HepG2 (cell line): ENCODE measurements around the gene ADI1. TPM values are rescaled to one million over a fixed set of nuclear protein-coding genes. Genes with fewer than 3 reads are reported as not detected.

Experiments used
- HNRNPL ChIP-seq: fragments of 200-400 bp; formaldehyde crosslinking; IDR thresholded peaks from 2 replicates; pipeline ENCODE4 v1.6.1; 2017; ENCODE audit warnings: mild to moderate bottlenecking, low read depth, low read length
- MED1 ChIP-seq: sonication (generic); formaldehyde crosslinking; IDR thresholded peaks from 2 replicates; pipeline ENCODE4 v1.4.0; 2020; ENCODE audit warnings: missing genetic modification reagents
- MYPOP ChIP-seq: sonication (generic); formaldehyde crosslinking; IDR thresholded peaks from 2 replicates; pipeline ENCODE4 v1.8.1; 2023; ENCODE audit warnings: mild to moderate bottlenecking, moderate library complexity, missing genetic modification reagents
- NR2F1 ChIP-seq, 2 experiments: fragments of 450-650 bp in 1 of 2; formaldehyde crosslinking in 1 of 2; IDR thresholded peaks; 2 replicates each; pipeline versions ENCODE4 v1.5.0 to v1.6.1; 2016 to 2020; ENCODE audit warnings: mild to moderate bottlenecking in 1 of 2, missing compliant biosample characterization in 1 of 2, missing genetic modification reagents in 1 of 2, moderate library complexity in 1 of 2
- PHF20 ChIP-seq: sonication (generic); formaldehyde crosslinking; IDR thresholded peaks from 2 replicates; pipeline ENCODE4 v1.5.0; 2020; ENCODE audit warnings: mild to moderate bottlenecking, missing genetic modification reagents
- REXO4 ChIP-seq: sonication (generic); formaldehyde crosslinking; IDR thresholded peaks from 2 replicates; pipeline ENCODE4 v1.8.0; 2022; ENCODE audit warnings: missing genetic modification reagents, mild to moderate bottlenecking, borderline replicate concordance
- SOX6 ChIP-seq, 2 experiments: fragments of 450-650 bp in 1 of 2; sonication (generic) in 1 of 2; formaldehyde crosslinking in 1 of 2; IDR thresholded peaks; 2 replicates each; pipeline versions ENCODE4 v1.4.0 to v1.6.1; 2017 to 2020; ENCODE audit warnings: antibody characterized with exemption in 1 of 2, mild to moderate bottlenecking in 1 of 2, missing genetic modification reagents in 1 of 2
- U2AF2 ChIP-seq: fragments of 200-400 bp; formaldehyde crosslinking; IDR thresholded peaks from 2 replicates; pipeline ENCODE4 v1.6.1; 2017; ENCODE audit warnings: low read depth, mild to moderate bottlenecking, low read length
- ZBTB2 ChIP-seq: sonication (generic); formaldehyde crosslinking; IDR thresholded peaks from 2 replicates; pipeline ENCODE4 v1.8.0; 2022; ENCODE audit warnings: low read depth, missing genetic modification reagents
- ZNF253 ChIP-seq: sonication (generic); formaldehyde crosslinking; IDR thresholded peaks from 2 replicates; pipeline ENCODE4 v1.8.0; 2022; ENCODE audit warnings: mild to moderate bottlenecking, missing genetic modification reagents, borderline replicate concordance
- ZNF570 ChIP-seq: sonication (generic); formaldehyde crosslinking; IDR thresholded peaks from 2 replicates; pipeline ENCODE4 v1.4.0; 2020; ENCODE audit warnings: mild to moderate bottlenecking, missing genetic modification reagents, borderline replicate concordance
- ZNF646 ChIP-seq: sonication (generic); formaldehyde crosslinking; IDR thresholded peaks from 2 replicates; pipeline ENCODE4 v1.9.0; 2021; ENCODE audit warnings: mild to moderate bottlenecking, missing genetic modification reagents
- polyA plus RNA-seq, 8 experiments: library from polyadenylated mRNA; depleted of rRNA in 3 of 8; stranded (reverse) in 7 of 8; unstranded in 1 of 8; fragments of >200 nt; fragmentation: Illumina TruSeq in 4 of 8; extraction: Trizol in 4 of 8; gene quantifications; 2 replicates each; pipeline versions ENCODE4 v1.2.1 to v1.2.3, GENCODE V29; 2011 to 2016; ENCODE audit warnings: low read depth in 4 of 8, missing spikeins in 1 of 8, mixed read lengths in 1 of 8; ENCODE audit not compliant: insufficient read depth in 1 of 8
- total RNA-seq, 5 experiments: library from RNA; depleted of rRNA; stranded (reverse); fragments of >200 nt; fragmentation: Illumina TruSeq; extraction: Trizol; gene quantifications; 2 replicates each; pipeline ENCODE4 v1.2.3, GENCODE V29; 2016; ENCODE audit warnings: low read depth in 1 of 5
- TF ChIP-seq, protein P1 (sequence below): sonication (generic); formaldehyde crosslinking; IDR thresholded peaks from 2 replicates; pipeline ENCODE4 v1.9.0; 2021; ENCODE audit warnings: missing genetic modification reagents, borderline replicate concordance
- TF ChIP-seq, protein P2 (sequence below): sonication (generic); formaldehyde crosslinking; IDR thresholded peaks from 2 replicates; pipeline ENCODE4 v1.4.0; 2020; ENCODE audit warnings: mild to moderate bottlenecking, missing genetic modification reagents

The ADI1 gene
- total and polyA plus RNA-seq, 2 of the 13 experiments (the other 11 are each of a cell fraction or from before 2014, with no cell fraction given), result 28.7 to 123 TPM

DNA sequence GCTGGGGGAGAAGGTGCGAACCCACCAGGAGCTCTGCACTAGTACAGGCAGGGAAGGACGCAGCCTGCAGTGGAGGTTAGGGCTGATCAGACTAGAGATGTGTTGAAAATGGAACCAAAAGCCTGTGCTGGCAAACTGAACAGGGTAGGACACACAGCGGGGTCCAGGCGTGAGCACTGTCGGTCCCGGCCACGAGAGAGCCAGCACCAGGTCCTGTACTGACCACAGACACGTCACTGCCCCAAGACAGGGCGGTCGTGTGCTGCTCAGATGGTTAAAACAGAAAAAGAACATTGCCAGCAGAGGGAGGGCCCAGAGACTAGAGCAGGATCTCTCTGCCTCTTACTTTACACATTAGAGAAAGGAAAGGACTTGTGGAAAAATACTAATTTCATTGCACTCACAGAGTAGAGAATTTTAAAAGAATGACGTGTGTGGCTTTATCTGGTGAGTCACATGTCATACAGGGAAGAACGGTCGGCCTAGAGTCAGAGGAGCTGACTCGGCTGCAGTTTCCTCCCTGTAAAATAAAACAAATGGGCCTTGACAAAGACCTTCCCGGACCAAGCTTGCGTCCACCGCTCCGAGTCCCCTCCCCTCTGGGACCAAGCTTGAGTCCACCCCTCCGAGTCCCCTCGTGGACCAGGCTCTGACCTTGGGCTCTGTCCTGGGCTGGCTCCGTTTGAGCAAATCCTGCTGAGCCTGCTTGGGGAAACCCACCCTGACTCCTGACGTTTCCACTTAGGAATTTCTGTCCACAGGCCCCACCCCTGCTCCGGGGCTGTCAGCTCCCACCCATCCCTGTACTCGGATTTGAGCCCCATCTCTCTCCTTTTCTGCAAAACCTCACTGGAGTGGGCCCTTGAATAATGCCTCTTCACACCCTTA, 16.7 kb upstream of the ADI1 start (continued):
- TF ChIP-seq, protein P1, sequence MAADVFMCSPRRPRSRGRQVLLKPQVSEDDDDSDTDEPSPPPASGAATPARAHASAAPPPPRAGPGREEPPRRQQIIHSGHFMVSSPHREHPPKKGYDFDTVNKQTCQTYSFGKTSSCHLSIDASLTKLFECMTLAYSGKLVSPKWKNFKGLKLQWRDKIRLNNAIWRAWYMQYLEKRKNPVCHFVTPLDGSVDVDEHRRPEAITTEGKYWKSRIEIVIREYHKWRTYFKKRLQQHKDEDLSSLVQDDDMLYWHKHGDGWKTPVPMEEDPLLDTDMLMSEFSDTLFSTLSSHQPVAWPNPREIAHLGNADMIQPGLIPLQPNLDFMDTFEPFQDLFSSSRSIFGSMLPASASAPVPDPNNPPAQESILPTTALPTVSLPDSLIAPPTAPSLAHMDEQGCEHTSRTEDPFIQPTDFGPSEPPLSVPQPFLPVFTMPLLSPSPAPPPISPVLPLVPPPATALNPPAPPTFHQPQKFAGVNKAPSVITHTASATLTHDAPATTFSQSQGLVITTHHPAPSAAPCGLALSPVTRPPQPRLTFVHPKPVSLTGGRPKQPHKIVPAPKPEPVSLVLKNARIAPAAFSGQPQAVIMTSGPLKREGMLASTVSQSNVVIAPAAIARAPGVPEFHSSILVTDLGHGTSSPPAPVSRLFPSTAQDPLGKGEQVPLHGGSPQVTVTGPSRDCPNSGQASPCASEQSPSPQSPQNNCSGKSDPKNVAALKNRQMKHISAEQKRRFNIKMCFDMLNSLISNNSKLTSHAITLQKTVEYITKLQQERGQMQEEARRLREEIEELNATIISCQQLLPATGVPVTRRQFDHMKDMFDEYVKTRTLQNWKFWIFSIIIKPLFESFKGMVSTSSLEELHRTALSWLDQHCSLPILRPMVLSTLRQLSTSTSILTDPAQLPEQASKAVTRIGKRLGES (CRISPR knock-in tag), result no peak
- TF ChIP-seq MYPOP (CRISPR knock-in tag), result 0 out of 2 replicates have a peak, but pooled peaks have one; percentile 22
- TF ChIP-seq REXO4 (CRISPR knock-in tag), result no peak
- no peak for TF ChIP-seq SOX6 (IDR thresholded peaks at IDR 0.05)
- TF ChIP-seq SOX6 (CRISPR knock-in tag; IDR thresholded peaks at IDR 0.05), result peak; percentile 53; the same call in 1 of the 2 replicates
- TF ChIP-seq PHF20 (CRISPR knock-in tag), result peak; percentile 45
- TF ChIP-seq NR2F1 (CRISPR knock-in tag; IDR thresholded peaks at IDR 0.05), result no peak
- no peak for TF ChIP-seq ZBTB2 (CRISPR knock-in tag)
- TF ChIP-seq, protein P2, sequence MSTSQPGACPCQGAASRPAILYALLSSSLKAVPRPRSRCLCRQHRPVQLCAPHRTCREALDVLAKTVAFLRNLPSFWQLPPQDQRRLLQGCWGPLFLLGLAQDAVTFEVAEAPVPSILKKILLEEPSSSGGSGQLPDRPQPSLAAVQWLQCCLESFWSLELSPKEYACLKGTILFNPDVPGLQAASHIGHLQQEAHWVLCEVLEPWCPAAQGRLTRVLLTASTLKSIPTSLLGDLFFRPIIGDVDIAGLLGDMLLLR (CRISPR knock-in tag), result peak; percentile 72; the same call in 1 of the 2 replicates
- no peak for TF ChIP-seq U2AF2
- TF ChIP-seq ZNF253 (CRISPR knock-in tag), result no peak; the same call in 1 of the 2 replicates
- no peak for TF ChIP-seq ZNF646 (CRISPR knock-in tag)
- peak; percentile 67 for TF ChIP-seq MED1 (CRISPR knock-in tag)
- no peak for TF ChIP-seq HNRNPL
- no peak for TF ChIP-seq ZNF570 (CRISPR knock-in tag)
